Astrocyte of the cerebellum (primary cell): ENCODE data around the gene AGXT2.
"Not testable (repeated sequence)": the region's sequence is repeated elsewhere in the genome, so short reads cannot be mapped to it uniquely, and the experiment has no call there.

Experiments
- DNase-seq: peaks from one replicate; pipeline ENCODE4 v3.0.0-alpha.2; 2011; ENCODE audit warnings: low read depth
- H3K4me3 ChIP-seq: 2 replicates; pipeline ENCODE4 v1.5.1; 2011; ENCODE audit warnings: mild to moderate bottlenecking, low read depth, low read length, moderate library complexity
- in situ Hi-C: cut with HindIII; loops from 2 replicates; pipeline ENCODE4 v1.10.0; 2017; ENCODE audit warnings: low sequenced_read_pairs
- TF ChIP-seq, protein P1 (sequence below): IDR thresholded peaks from 2 replicates; pipeline ENCODE4 v1.5.1; 2012; ENCODE audit warnings: low read length, low read depth, moderate library complexity, mild to moderate bottlenecking; ENCODE audit errors: missing control alignments

Gene AGXT2

DNA sequence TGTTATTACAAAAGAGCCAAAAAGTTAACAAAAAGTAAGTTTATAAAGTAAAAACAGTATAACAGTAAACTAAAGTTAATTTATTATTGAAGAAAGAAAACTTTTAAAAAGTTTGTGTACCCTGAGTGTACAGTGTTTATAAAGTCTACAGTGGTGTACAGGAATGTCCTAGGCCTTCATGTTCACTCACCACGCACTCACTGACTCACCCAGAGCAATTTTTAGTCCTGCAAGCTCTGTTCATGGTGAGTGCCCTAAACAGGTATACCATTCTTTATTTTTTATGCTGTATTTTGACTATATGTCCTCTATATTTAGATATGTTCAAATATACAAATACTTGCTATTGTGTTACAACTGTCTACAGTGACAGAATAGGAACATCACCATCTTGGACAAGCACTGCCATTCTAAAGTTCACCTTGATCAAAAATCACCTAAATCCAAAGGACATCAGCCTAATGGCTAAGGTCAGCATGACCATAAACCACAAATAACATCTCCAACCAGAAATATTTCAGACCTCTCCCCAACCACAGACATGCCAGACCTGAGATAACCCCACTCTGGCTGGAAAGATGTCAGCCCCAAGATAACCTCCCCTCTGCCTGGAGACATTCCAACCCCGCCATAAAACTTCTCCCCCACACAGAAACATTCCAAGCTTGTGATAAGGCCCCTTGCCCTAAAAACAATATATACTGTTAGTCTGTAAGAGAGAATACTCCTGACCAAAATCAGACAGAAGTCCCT lies 56.1 kb downstream of the AGXT2 start:
- no peak for DNase-seq
- H3K4me3 ChIP-seq, result no peak overlapping the region
- in situ Hi-C loops, result no loop called here
- TF ChIP-seq, protein P1, sequence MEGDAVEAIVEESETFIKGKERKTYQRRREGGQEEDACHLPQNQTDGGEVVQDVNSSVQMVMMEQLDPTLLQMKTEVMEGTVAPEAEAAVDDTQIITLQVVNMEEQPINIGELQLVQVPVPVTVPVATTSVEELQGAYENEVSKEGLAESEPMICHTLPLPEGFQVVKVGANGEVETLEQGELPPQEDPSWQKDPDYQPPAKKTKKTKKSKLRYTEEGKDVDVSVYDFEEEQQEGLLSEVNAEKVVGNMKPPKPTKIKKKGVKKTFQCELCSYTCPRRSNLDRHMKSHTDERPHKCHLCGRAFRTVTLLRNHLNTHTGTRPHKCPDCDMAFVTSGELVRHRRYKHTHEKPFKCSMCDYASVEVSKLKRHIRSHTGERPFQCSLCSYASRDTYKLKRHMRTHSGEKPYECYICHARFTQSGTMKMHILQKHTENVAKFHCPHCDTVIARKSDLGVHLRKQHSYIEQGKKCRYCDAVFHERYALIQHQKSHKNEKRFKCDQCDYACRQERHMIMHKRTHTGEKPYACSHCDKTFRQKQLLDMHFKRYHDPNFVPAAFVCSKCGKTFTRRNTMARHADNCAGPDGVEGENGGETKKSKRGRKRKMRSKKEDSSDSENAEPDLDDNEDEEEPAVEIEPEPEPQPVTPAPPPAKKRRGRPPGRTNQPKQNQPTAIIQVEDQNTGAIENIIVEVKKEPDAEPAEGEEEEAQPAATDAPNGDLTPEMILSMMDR, result no peak

DNA sequence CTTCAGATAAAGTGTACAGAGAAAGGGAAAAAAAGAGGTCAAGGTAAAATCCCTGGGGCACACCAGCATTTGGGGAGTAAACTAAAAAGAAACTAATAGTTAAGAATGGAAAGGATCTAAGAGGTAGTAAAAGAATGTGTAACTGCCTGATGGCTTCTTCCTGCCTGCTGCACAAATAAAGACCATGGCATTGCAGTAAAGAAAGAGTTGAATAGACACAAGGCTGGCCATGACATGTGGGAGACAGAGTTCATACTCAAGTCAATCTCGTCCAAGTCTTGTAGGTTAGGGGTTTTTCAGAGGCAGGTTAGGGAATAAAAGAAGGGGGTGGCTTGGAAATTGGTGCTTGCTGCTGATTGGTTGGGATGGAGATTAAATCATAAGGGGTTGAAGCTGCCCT lies 60.8 kb downstream of the AGXT2 start:
- in situ Hi-C loops, result no loop called here
- TF ChIP-seq, protein P1, result no peak

DNA sequence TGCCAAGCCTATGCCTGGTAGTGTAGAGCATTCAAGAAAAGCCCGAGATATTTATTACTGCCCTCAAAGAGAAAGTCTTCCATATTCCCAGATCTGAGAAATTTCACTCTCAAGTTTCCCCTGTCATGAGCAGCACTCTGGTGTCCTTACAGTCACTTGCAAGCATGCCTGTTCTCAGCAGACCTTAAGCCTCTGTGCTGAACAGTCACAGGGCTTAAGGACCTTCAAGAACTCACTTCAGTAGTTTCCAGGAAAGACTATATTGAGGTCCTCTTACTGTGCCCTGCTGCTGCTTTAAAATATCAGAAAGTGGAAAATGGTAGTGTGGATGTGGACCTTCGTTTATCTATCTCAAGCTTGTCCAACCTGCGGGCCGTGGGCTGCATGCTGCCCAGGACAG lies 64.9 kb downstream of the AGXT2 start:
- no peak for DNase-seq
- no peak overlapping the region for H3K4me3 ChIP-seq
- TF ChIP-seq, protein P1, result no peak
- in situ Hi-C loops, result no loop called here

More for the DNA sequence above, 60.8 kb downstream of the AGXT2 start:
- no peak for DNase-seq
- no peak overlapping the region for H3K4me3 ChIP-seq

DNA sequence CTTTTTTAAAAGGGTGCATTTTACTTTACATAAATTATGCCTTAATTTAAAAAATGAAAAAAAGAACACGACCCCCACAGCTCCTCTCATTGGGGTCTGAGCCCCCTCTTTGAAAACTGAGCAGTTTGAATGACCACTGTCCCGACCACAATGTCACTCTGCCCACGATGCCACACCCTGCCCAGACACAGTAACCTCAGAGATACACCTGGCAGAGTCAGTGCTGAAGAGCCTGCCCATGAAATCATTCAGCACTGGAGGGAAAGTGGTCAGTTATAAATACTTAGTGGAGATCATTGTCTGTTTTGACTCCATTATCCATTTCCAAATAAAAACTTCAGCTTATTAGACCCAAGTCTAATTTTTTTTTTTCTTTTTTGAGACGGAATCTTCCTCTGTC lies 69.1 kb downstream of the AGXT2 start:
- in situ Hi-C loops, result no loop called here
- TF ChIP-seq, protein P1, result no peak
- H3K4me3 ChIP-seq, result no peak overlapping the region
- no peak for DNase-seq

DNA sequence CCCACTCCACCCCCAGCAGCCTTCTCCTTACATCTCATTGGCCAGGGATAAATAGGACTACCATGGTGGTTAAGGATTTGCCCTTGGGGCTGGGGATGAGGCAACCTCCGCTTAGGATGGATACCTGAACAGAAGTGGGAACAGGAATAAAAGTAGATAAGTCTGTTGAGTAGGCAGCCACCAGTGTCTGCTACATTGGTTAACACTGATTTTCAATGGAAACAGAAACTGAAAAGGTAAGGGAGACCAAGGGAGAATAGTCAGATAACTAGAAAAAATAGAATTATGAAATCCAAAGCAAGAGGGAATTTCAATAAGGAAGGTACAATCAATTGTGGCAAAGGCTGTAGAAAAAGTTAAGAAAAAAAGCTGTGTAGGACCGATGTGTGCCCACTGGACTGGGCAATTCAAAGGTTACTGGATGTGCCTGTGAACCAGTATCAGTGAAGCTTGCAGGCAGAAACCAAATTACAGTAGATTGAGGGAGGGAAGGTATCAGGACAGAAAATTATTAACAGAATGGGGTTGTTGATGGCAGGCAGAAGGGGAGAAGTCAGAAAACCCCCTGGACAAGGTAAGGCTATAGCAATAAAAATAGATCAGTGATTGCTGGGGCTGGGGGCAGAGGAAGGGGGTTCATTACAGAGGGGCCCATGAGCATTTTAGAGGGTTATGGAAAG lies 69.7 kb downstream of the AGXT2 start:
- TF ChIP-seq, protein P1, result no peak
- H3K4me3 ChIP-seq, result no peak overlapping the region
- DNase-seq, result no peak
- in situ Hi-C loops, result no loop called here

DNA sequence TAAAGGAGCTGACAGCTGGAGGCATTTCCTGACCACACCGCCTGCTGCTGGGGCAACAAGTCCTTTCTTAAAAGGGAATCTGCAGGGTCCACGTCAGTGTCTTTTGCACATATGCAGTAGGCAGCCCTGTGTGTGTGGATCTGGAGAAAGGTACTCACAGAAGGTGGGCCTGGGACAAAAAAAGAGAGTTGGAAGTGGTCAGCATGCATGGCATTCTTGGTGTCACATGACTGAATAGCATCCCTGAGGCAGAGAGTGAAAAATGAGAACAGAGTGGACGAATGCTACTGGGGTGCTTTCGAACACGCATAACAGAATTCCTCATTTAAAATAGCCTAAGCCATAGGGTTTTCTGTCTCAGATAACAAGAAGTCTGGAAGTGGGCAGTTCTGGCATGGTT lies 71.4 kb downstream of the AGXT2 start:
- in situ Hi-C loops, result no loop called here
- DNase-seq, result no peak
- no peak overlapping the region for H3K4me3 ChIP-seq
- TF ChIP-seq, protein P1, result no peak

DNA sequence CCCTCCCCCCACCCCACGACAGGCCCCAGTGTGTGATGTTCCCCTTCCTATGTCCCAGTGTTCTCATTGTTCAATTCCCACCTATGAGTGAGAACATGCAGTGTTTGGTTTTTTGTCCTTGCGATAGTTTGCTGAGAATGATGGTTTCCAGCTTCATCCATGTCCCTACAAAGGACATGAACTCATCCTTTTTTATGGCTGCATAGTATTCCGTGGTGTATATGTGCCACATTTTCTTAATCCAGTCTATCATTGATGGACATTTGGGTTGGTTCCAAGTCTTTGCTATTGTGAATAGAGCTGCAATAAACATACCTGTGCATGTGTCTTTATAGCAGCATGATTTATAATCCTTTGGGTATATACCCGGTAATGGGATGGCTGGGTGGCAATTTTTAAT lies 76.1 kb downstream of the AGXT2 start:
- in situ Hi-C loops, DNase-seq, H3K4me3 ChIP-seq: not testable (repeated sequence)
